Skeletal muscle cell (primary cell): ENCODE data around the gene TMEM187.

Experiments used
- DNase-seq: peaks from one replicate; pipeline ENCODE4 v3.0.0-alpha.2; 2010; ENCODE audit warnings: low read depth
- H3K4me3 ChIP-seq: 2 replicates; pipeline ENCODE4 v1.5.1; 2011; ENCODE audit warnings: low read depth, mild to moderate bottlenecking, control low read depth, low read length, moderate library complexity

TMEM187 gene

GRCh38 chrX:153972368-153973126 lies at the start of gene TMEM187:
TMEM187 (plus strand) TSS chrX:153972754; CDS start chrX:153982063, 9,309 bp downstream.
- peak within 1 kb of the TSS; percentile 74 for H3K4me3 ChIP-seq
- DNase-seq: no peak

- no peak overlapping the region for H3K4me3 ChIP-seq
- DNase-seq: no peak
Observed at GRCh38 chrX:153922932-153923857, 49.4 kb upstream of the TMEM187 start.

- DNase-seq: no peak
- no peak overlapping the region for H3K4me3 ChIP-seq
Observed at GRCh38 chrX:153924149-153924861, 48.2 kb upstream of the TMEM187 start.

- no peak overlapping the region for H3K4me3 ChIP-seq
- no peak for DNase-seq
Observed at GRCh38 chrX:153925387-153925738, 47.2 kb upstream of the TMEM187 start.

- peak within 1 kb of the TSS; percentile 58 for H3K4me3 ChIP-seq
- no peak for DNase-seq
Observed at GRCh38 chrX:153925739-153926551, 46.6 kb upstream of the TMEM187 start, which contains the start of gene ARHGAP4. ARHGAP4 (minus strand) TSS chrX:153926264; CDS start chrX:153926202, 62 bp downstream.

GRCh38 chrX:153926552-153926857 lies 46.0 kb upstream of the TMEM187 start:
- DNase-seq: no peak
- peak overlapping the region; percentile 11 for H3K4me3 ChIP-seq

- DNase-seq: no peak
- H3K4me3 ChIP-seq: peak overlapping the region; percentile 58
Observed at GRCh38 chrX:153926858-153927671, 45.5 kb upstream of the TMEM187 start.

GRCh38 chrX:153927672-153927921 lies 45.0 kb upstream of the TMEM187 start:
- DNase-seq: no peak
- H3K4me3 ChIP-seq: peak overlapping the region; percentile 58

- peak; percentile 93 for DNase-seq
- H3K4me3 ChIP-seq: peak overlapping the region; percentile 58
Observed at GRCh38 chrX:153927922-153928760, 44.4 kb upstream of the TMEM187 start.

- H3K4me3 ChIP-seq: no peak overlapping the region
- no peak for DNase-seq
Observed at GRCh38 chrX:153928846-153929245, 43.7 kb upstream of the TMEM187 start.

- H3K4me3 ChIP-seq: no peak overlapping the region
- DNase-seq: no peak
Observed at GRCh38 chrX:153929576-153929975, 43.0 kb upstream of the TMEM187 start.

GRCh38 chrX:153930011-153930910 lies 42.3 kb upstream of the TMEM187 start:
- no peak overlapping the region for H3K4me3 ChIP-seq
- no peak for DNase-seq

- H3K4me3 ChIP-seq: no peak overlapping the region
- DNase-seq: no peak
Observed at GRCh38 chrX:153931151-153931550, 41.4 kb upstream of the TMEM187 start.

GRCh38 chrX:153931748-153932147 lies 40.8 kb upstream of the TMEM187 start:
- DNase-seq: no peak
- no peak overlapping the region for H3K4me3 ChIP-seq

- H3K4me3 ChIP-seq: no peak overlapping the region
- no peak for DNase-seq
Observed at GRCh38 chrX:153932220-153932915, 40.2 kb upstream of the TMEM187 start.

GRCh38 chrX:153933748-153934147 lies 38.8 kb upstream of the TMEM187 start:
- DNase-seq: no peak
- H3K4me3 ChIP-seq: peak overlapping the region; percentile 62
